GM23338 (cell line): Measurements from ENCODE around the gene CDC14B. TPM values are rescaled to one million over a fixed set of nuclear protein-coding genes. Genes with fewer than 3 reads are reported as not detected.

Experiments
- ATAC-seq: fragments of 200-7000 bp; cut with Tn5 transposase; 3 replicates; pipeline ENCODE4 v1.9.1; 2020
- DNase-seq: peaks from one replicate; pipeline ENCODE4 v3.0.0-alpha.2; 2015; ENCODE audit warnings: low spot score
- H2AFZ ChIP-seq: fragments of 200-600 bp; sonication (generic); 2 replicates; pipeline ENCODE4 v1.8.0; 2016; ENCODE audit warnings: antibody characterized with exemption, mild to moderate bottlenecking, moderate library complexity
- H3F3A ChIP-seq: fragments of 200-600 bp; sonication (generic); replicated peaks from 2 replicates; pipeline ENCODE4 v1.8.0; 2017; ENCODE audit warnings: antibody characterized with exemption, mixed run types, low read depth
- H3K27ac ChIP-seq: fragments of 200-600 bp; sonication (generic); 2 replicates; pipeline ENCODE4 v1.6.1; 2016; ENCODE audit warnings: low read depth
- H3K27me3 ChIP-seq: fragments of 200-600 bp; sonication (generic); 2 replicates; pipeline ENCODE4 v1.8.0; 2016; ENCODE audit warnings: mild to moderate bottlenecking, mixed run types, moderate library complexity; ENCODE audit not compliant: insufficient read depth
- H3K36me3 ChIP-seq: fragments of 200-600 bp; sonication (generic); 2 replicates; pipeline ENCODE4 v1.8.0; 2016; ENCODE audit warnings: mild to moderate bottlenecking; ENCODE audit not compliant: insufficient read depth
- H3K4me1 ChIP-seq: fragments of 200-600 bp; sonication (generic); 2 replicates; pipeline ENCODE4 v1.8.0; 2016; ENCODE audit warnings: mild to moderate bottlenecking, moderate library complexity; ENCODE audit not compliant: insufficient read depth
- H3K4me2 ChIP-seq: fragments of 200-600 bp; sonication (generic); 2 replicates; pipeline ENCODE4 v1.7.1; 2017; ENCODE audit warnings: mixed run types
- H3K4me3 ChIP-seq: fragments of 200-600 bp; sonication (generic); 2 replicates; pipeline ENCODE4 v1.6.1; 2016; ENCODE audit warnings: mixed run types
- H3K79me2 ChIP-seq: fragments of 200-600 bp; sonication (generic); replicated peaks from 2 replicates; pipeline ENCODE4 v1.8.0; 2017; ENCODE audit warnings: mild to moderate bottlenecking; ENCODE audit not compliant: insufficient read depth
- H3K9me2 ChIP-seq: fragments of 200-600 bp; sonication (generic); 2 replicates; pipeline ENCODE4 v1.8.0; 2017; ENCODE audit not compliant: insufficient read depth
- H4K20me1 ChIP-seq: fragments of 200-600 bp; sonication (generic); replicated peaks from 2 replicates; pipeline ENCODE4 v1.8.0; 2017; ENCODE audit warnings: mild to moderate bottlenecking; ENCODE audit not compliant: insufficient read depth
- H3K27ac Mint-ChIP-seq: 2 replicates; pipeline ENCODE4 v1.8.0; 2020; ENCODE audit warnings: inconsistent platforms, mild to moderate bottlenecking, moderate library complexity, mixed read lengths
- H3K27me3 Mint-ChIP-seq: 3 replicates; pipeline ENCODE4 v1.8.0; 2022; ENCODE audit warnings: low read depth, mild to moderate bottlenecking, moderate library complexity, mixed read lengths, inconsistent platforms; ENCODE audit not compliant: insufficient read depth, poor library complexity
- H3K36me3 Mint-ChIP-seq: 3 replicates; pipeline ENCODE4 v1.8.0; 2021; ENCODE audit warnings: low read depth, mild to moderate bottlenecking, inconsistent platforms, moderate library complexity, mixed read lengths
- H3K4me1 Mint-ChIP-seq: 3 replicates; pipeline ENCODE4 v1.8.0; 2020; ENCODE audit warnings: mild to moderate bottlenecking, inconsistent platforms, mixed read lengths
- H3K4me3 Mint-ChIP-seq: 3 replicates; pipeline ENCODE4 v1.8.0; 2021; ENCODE audit warnings: moderate library complexity, mild to moderate bottlenecking, inconsistent platforms, mixed read lengths
- H3K9me3 Mint-ChIP-seq: 3 replicates; pipeline ENCODE4 v1.8.0; 2020; ENCODE audit warnings: moderate library complexity, mild to moderate bottlenecking, inconsistent platforms, mixed read lengths
- CREB1 ChIP-seq: fragments of 250-450 bp; sonication (Bioruptor Pico); IDR thresholded peaks from 2 replicates; pipeline ENCODE4 v1.5.0; 2020; ENCODE audit warnings: low read depth, mild to moderate bottlenecking, moderate library complexity
- CTCF ChIP-seq, 2 experiments: fragments of 200-600 bp in 1 of 2; sonication (generic) in 1 of 2; conservative IDR thresholded peaks; 2 replicates each; pipeline versions ENCODE4 v1.5.1 to v1.6.1; 2016 to 2017; ENCODE audit warnings: antibody characterized with exemption in 2 of 2, low read depth in 2 of 2, mild to moderate bottlenecking in 2 of 2, moderate library complexity in 1 of 2
- ETS1 ChIP-seq: IDR thresholded peaks from 2 replicates; pipeline ENCODE4 v1.6.1; 2016; ENCODE audit warnings: antibody characterized with exemption
- NANOG ChIP-seq: IDR thresholded peaks from 2 replicates; pipeline ENCODE4 v1.6.1; 2016; ENCODE audit warnings: antibody characterized with exemption, borderline replicate concordance
- REST ChIP-seq: IDR thresholded peaks from one replicate; pipeline ENCODE4 v1.6.1; 2018; ENCODE audit warnings: antibody characterized with exemption; ENCODE audit not compliant: unreplicated experiment
- STAT1 ChIP-seq: IDR thresholded peaks from one replicate; pipeline ENCODE4 v1.6.1; 2016; ENCODE audit warnings: antibody characterized with exemption; ENCODE audit not compliant: unreplicated experiment
- ZNF331 ChIP-seq: fragments of 250-450 bp; sonication (Bioruptor Pico); IDR thresholded peaks from 2 replicates; pipeline ENCODE4 v1.5.0; 2020; ENCODE audit warnings: low read depth, mild to moderate bottlenecking, moderate library complexity
- polyA plus RNA-seq: library from polyadenylated mRNA; unstranded; fragments of >200 nt; fragmentation: Nextera tagmentation; extraction: Ambion mirVana; gene quantifications from 2 replicates; pipeline ENCODE4 v1.2.1, GENCODE V29; 2016
- total RNA-seq: library from RNA; depleted of rRNA; stranded (reverse); fragments of >200 nt; shearing (Covaris generic); gene quantifications from 2 replicates; pipeline ENCODE4 v1.2.3, GENCODE V29; 2014

CDC14B gene
- total and polyA plus RNA-seq, 2 experiments from 2014 or later = 12.2 to 52.1 TPM

GRCh38 chr9:96668868-96669534, 49.4 kb upstream of the CDC14B start (continued):
- no peak for TF ChIP-seq ETS1
- TF ChIP-seq STAT1 = no peak
- TF ChIP-seq ZNF331 (CRISPR knock-in tag) = no peak

- TF ChIP-seq REST (no peak), CREB1 (CRISPR knock-in tag) (no peak), CTCF (conservative IDR thresholded peaks at IDR 0.05; ENCODE audit: low read depth in 2 of 2) (peak in 1 of 2 experiments; percentile 33; a peak in 2 of 4 replicates), NANOG (no peak)
- Mint-ChIP-seq H3K9me3 (peaks cover 26% of the 10 kb centered on the region), H3K27me3 (peaks cover 9% of the 10 kb centered on the region), H3K36me3 (no peaks in the 10 kb centered on the region; the same call in 2 of the 3 replicates), H3K4me1 (no peaks in the 10 kb centered on the region), H3K4me3 (no peak overlapping the region), H3K27ac (no peak overlapping the region)
- Histone ChIP-seq H3K4me2 (no peak overlapping the region), H3K4me3 (no peak overlapping the region), H3K4me1 (no peaks in the 10 kb centered on the region), H3K9me2 (no peaks in the 10 kb centered on the region), H4K20me1 (no peaks in the 10 kb centered on the region), H3K27ac (no peak overlapping the region), H3K36me3 (no peaks in the 10 kb centered on the region), H3F3A (no peaks in the 10 kb centered on the region), H3K79me2 (no peaks in the 10 kb centered on the region), H2AFZ (no peak overlapping the region), H3K27me3 (no peaks in the 10 kb centered on the region)
- ATAC-seq (no peak; the same call in 2 of the 3 replicates), DNase-seq (peak; percentile 18)
Measured at GRCh38 chr9:96667363-96667728, 47.7 kb upstream of the CDC14B start.
